Neural cell (in vitro differentiated cells): ENCODE data around the gene OR56A5.

Experiments used
- CTCF ChIP-seq: fragments of 450-650 bp; IDR thresholded peaks from 2 replicates; pipeline ENCODE4 v1.5.1; 2014; ENCODE audit warnings: antibody characterized with exemption, mild to moderate bottlenecking, moderate library complexity; ENCODE audit not compliant: poor library complexity, severe bottlenecking
- EP300 ChIP-seq: fragments of 450-650 bp; conservative IDR thresholded peaks from 2 replicates; pipeline ENCODE4 v1.6.1; 2014; ENCODE audit warnings: antibody characterized with exemption, mild to moderate bottlenecking, moderate library complexity; ENCODE audit not compliant: poor library complexity, severe bottlenecking
- EZH2 ChIP-seq: fragments of 200-600, 300-800 bp; shearing (Covaris generic), sonication (generic); IDR thresholded peaks from 2 replicates; pipeline ENCODE4 v1.6.1; 2014; ENCODE audit warnings: antibody characterized with exemption, low read length, borderline replicate concordance, mild to moderate bottlenecking; ENCODE audit not compliant: insufficient read depth, poor library complexity, severe bottlenecking
- POLR2AphosphoS5 ChIP-seq: IDR thresholded peaks from 2 replicates; pipeline ENCODE4 v1.6.1; 2012
- RAD21 ChIP-seq: fragments of 450-650 bp; conservative IDR thresholded peaks from 2 replicates; pipeline ENCODE4 v1.6.1; 2014; ENCODE audit warnings: antibody characterized with exemption, mild to moderate bottlenecking, moderate library complexity
- REST ChIP-seq: IDR thresholded peaks from 2 replicates; pipeline ENCODE4 v1.6.1; 2012; ENCODE audit warnings: borderline replicate concordance

GRCh38 chr11:5989203-5989602 lies 20.9 kb upstream of the OR56A5 start:
- TF ChIP-seq CTCF (no peak), EZH2 (no peak), POLR2AphosphoS5 (no peak), EP300 (no peak), RAD21 (no peak), REST (no peak)
